Muscle layer of duodenum (tissue), 2 donors: ENCODE data around the gene BICD2.

Source experiments
- H3K27ac ChIP-seq: one replicate; pipeline ENCODE4 v1.7.0; 2013; ENCODE audit warnings: mild to moderate bottlenecking, low read length
- H3K27me3 ChIP-seq: one replicate; pipeline ENCODE4 v1.7.0; 2013; ENCODE audit warnings: low read depth, mild to moderate bottlenecking, control low read depth, low read length
- H3K36me3 ChIP-seq, 2 donors: one replicate each; pipeline ENCODE4 v1.7.0; 2013; ENCODE audit warnings: low read length in 2 of 2, control low read depth in 1 of 2, mild to moderate bottlenecking in 1 of 2; ENCODE audit not compliant: insufficient read depth in 2 of 2, control insufficient read depth in 1 of 2
- H3K4me1 ChIP-seq, 2 donors: one replicate each; pipeline ENCODE4 v1.7.0; 2013; ENCODE audit warnings: low read length in 2 of 2, mild to moderate bottlenecking in 2 of 2, control low read depth in 1 of 2, moderate library complexity in 1 of 2; ENCODE audit not compliant: insufficient read depth in 2 of 2, control insufficient read depth in 1 of 2
- H3K4me3 ChIP-seq, 2 donors: one replicate each; pipeline ENCODE4 v1.7.0; 2013; ENCODE audit warnings: low read length in 2 of 2, low read depth in 1 of 2, mild to moderate bottlenecking in 1 of 2
- H3K9me3 ChIP-seq, 2 donors: one replicate each; pipeline ENCODE4 v1.7.0; 2013; ENCODE audit warnings: low read length in 2 of 2, control low read depth in 1 of 2, mild to moderate bottlenecking in 1 of 2; ENCODE audit not compliant: control insufficient read depth in 1 of 2
- donor health status: healthy.

BICD2 gene

GRCh38 chr9:92745331-92745730 is 19.3 kb downstream of the BICD2 start:
- Histone ChIP-seq H3K27ac (no peak overlapping the region), H3K4me1 (peaks cover 15 to 61% of the 10 kb centered on the region in 2 donors), H3K4me3 (no peak overlapping the region), H3K9me3 (no peaks in the 10 kb centered on the region), H3K27me3 (no peaks in the 10 kb centered on the region), H3K36me3 (no peaks in the 10 kb centered on the region)

GRCh38 chr9:92740969-92741368 is 23.7 kb downstream of the BICD2 start:
- Histone ChIP-seq H3K4me3 (peak overlapping the region in 1 of 2 donors; percentile 6), H3K27ac (no peak overlapping the region), H3K4me1 (peaks cover 24 to 57% of the 10 kb centered on the region in 2 donors), H3K27me3 (no peaks in the 10 kb centered on the region), H3K36me3 (no peaks in the 10 kb centered on the region), H3K9me3 (no peaks in the 10 kb centered on the region)

GRCh38 chr9:92740446-92740961 is 24.1 kb downstream of the BICD2 start:
- H3K27ac ChIP-seq: no peak overlapping the region
- H3K9me3 ChIP-seq: no peaks in the 10 kb centered on the region
- no peaks in the 10 kb centered on the region for H3K36me3 ChIP-seq
- peaks cover 28 to 52% of the 10 kb centered on the region in 2 donors for H3K4me1 ChIP-seq
- H3K4me3 ChIP-seq: peak overlapping the region in 1 of 2 donors; percentile 6
- no peaks in the 10 kb centered on the region for H3K27me3 ChIP-seq

- no peaks in the 10 kb centered on the region for H3K9me3 ChIP-seq
- H3K27ac ChIP-seq: no peak overlapping the region
- no peak overlapping the region for H3K4me3 ChIP-seq
- H3K27me3 ChIP-seq: no peaks in the 10 kb centered on the region
- no peaks in the 10 kb centered on the region for H3K36me3 ChIP-seq
- H3K4me1 ChIP-seq: peaks cover 28 to 48% of the 10 kb centered on the region in 2 donors
These were observed 24.6 kb downstream of the BICD2 start for GRCh38 chr9:92740009-92740408.

GRCh38 chr9:92739346-92739970 is 25.2 kb downstream of the BICD2 start:
- H3K4me3 ChIP-seq: no peak overlapping the region
- H3K27me3 ChIP-seq: no peaks in the 10 kb centered on the region
- no peaks in the 10 kb centered on the region for H3K9me3 ChIP-seq
- peaks cover 28 to 45% of the 10 kb centered on the region in 2 donors for H3K4me1 ChIP-seq
- H3K27ac ChIP-seq: peak overlapping the region; percentile 19
- no peaks in the 10 kb centered on the region for H3K36me3 ChIP-seq

- peaks cover 28 to 45% of the 10 kb centered on the region in 2 donors for H3K4me1 ChIP-seq
- H3K27ac ChIP-seq: no peak overlapping the region
- no peak overlapping the region for H3K4me3 ChIP-seq
These were observed 26.0 kb downstream of the BICD2 start for GRCh38 chr9:92738661-92739081.

GRCh38 chr9:92737611-92738299 is 26.9 kb downstream of the BICD2 start:
- Histone ChIP-seq H3K4me1 (peaks cover 28 to 45% of the 10 kb centered on the region in 2 donors), H3K27me3 (no peaks in the 10 kb centered on the region), H3K27ac (no peak overlapping the region), H3K4me3 (no peak overlapping the region), H3K9me3 (no peaks in the 10 kb centered on the region), H3K36me3 (no peaks in the 10 kb centered on the region)

More at GRCh38 chr9:92738661-92739081, 26.0 kb downstream of the BICD2 start:
- H3K36me3 ChIP-seq: no peaks in the 10 kb centered on the region
- no peaks in the 10 kb centered on the region for H3K9me3 ChIP-seq
- no peaks in the 10 kb centered on the region for H3K27me3 ChIP-seq

- Histone ChIP-seq H3K27me3 (no peaks in the 10 kb centered on the region), H3K4me1 (peaks cover 28 to 45% of the 10 kb centered on the region in 2 donors), H3K27ac (no peak overlapping the region), H3K4me3 (no peak overlapping the region), H3K9me3 (no peaks in the 10 kb centered on the region), H3K36me3 (no peaks in the 10 kb centered on the region)
These were observed 27.4 kb downstream of the BICD2 start for GRCh38 chr9:92737216-92737606.

GRCh38 chr9:92736563-92737215 is 27.9 kb downstream of the BICD2 start:
- Histone ChIP-seq H3K36me3 (no peaks in the 10 kb centered on the region), H3K4me1 (peaks cover 28 to 45% of the 10 kb centered on the region in 2 donors), H3K27me3 (no peaks in the 10 kb centered on the region), H3K9me3 (no peaks in the 10 kb centered on the region), H3K4me3 (no peak overlapping the region), H3K27ac (no peak overlapping the region)

- Histone ChIP-seq H3K36me3 (no peaks in the 10 kb centered on the region), H3K27ac (no peak overlapping the region), H3K27me3 (no peaks in the 10 kb centered on the region), H3K4me3 (no peak overlapping the region), H3K9me3 (no peaks in the 10 kb centered on the region), H3K4me1 (peaks cover 26 to 45% of the 10 kb centered on the region in 2 donors)
These were observed 28.7 kb downstream of the BICD2 start for GRCh38 chr9:92735636-92736562.
